Measurements from ENCODE around the gene UQCC5. TPM values are rescaled to one million over a fixed set of nuclear protein-coding genes. Genes with fewer than 3 reads are reported as not detected.

UQCC5 gene
- total RNA-seq, 4 donors from 2014 or later, result 1.3 to 60.6 (median 7.0) TPM

- peaks cover 5 to 78% (median 57%) of the 10 kb centered on the region in 4 donors for H3K36me3 ChIP-seq
- no peak for DNase-seq (ENCODE audit: extremely low spot score)
These were observed 14.3 kb upstream of the UQCC5 start for GRCh38 chr3:52521881-52522650.

GRCh38 chr3:52522651-52523251 lies 13.7 kb upstream of the UQCC5 start:
- 95% methylated on average over 13 of the region's 14 CpGs for WGBS

More at GRCh38 chr3:52521881-52522650, 14.3 kb upstream of the UQCC5 start:
- no peaks in the 10 kb centered on the region for H3K27me3 ChIP-seq
- H3K9me3 ChIP-seq, result no peaks in the 10 kb centered on the region
- TF ChIP-seq POLR2A (IDR thresholded peaks at IDR 0.05; ENCODE audit: low read depth) (no peak), EP300 (IDR thresholded peaks at IDR 0.05) (no peak), POLR2AphosphoS5 (IDR thresholded peaks at IDR 0.05) (no peak)
- TF ChIP-seq, protein P1, sequence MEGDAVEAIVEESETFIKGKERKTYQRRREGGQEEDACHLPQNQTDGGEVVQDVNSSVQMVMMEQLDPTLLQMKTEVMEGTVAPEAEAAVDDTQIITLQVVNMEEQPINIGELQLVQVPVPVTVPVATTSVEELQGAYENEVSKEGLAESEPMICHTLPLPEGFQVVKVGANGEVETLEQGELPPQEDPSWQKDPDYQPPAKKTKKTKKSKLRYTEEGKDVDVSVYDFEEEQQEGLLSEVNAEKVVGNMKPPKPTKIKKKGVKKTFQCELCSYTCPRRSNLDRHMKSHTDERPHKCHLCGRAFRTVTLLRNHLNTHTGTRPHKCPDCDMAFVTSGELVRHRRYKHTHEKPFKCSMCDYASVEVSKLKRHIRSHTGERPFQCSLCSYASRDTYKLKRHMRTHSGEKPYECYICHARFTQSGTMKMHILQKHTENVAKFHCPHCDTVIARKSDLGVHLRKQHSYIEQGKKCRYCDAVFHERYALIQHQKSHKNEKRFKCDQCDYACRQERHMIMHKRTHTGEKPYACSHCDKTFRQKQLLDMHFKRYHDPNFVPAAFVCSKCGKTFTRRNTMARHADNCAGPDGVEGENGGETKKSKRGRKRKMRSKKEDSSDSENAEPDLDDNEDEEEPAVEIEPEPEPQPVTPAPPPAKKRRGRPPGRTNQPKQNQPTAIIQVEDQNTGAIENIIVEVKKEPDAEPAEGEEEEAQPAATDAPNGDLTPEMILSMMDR (IDR thresholded peaks at IDR 0.05), result no peak
- peaks cover 26 to 38% (median 31%) of the 10 kb centered on the region in 4 donors for H3K4me1 ChIP-seq
- H3K27ac ChIP-seq (replicated peaks in 1 of 4), result no peak overlapping the region
- intact Hi-C loops (cut with DNase I), result no loop called here
- H3K4me3 ChIP-seq, result no peak overlapping the region
- WGBS, result 92% methylated on average over 25 of the region's 33 CpGs

GRCh38 chr3:52523386-52524257 lies 12.8 kb upstream of the UQCC5 start:
- Histone ChIP-seq H3K4me1 (peaks cover 25 to 43% (median 36%) of the 10 kb centered on the region in 4 donors), H3K36me3 (peaks cover 15 to 79% (median 66%) of the 10 kb centered on the region in 4 donors), H3K9me3 (no peaks in the 10 kb centered on the region), H3K27ac (replicated peaks in 1 of 4) (no peak overlapping the region), H3K27me3 (no peaks in the 10 kb centered on the region), H3K4me3 (no peak overlapping the region)
- DNase-seq (ENCODE audit: extremely low spot score), result no peak
- TF ChIP-seq, protein P1 (IDR thresholded peaks at IDR 0.05), result no peak
- TF ChIP-seq POLR2AphosphoS5 (IDR thresholded peaks at IDR 0.05) (no peak), EP300 (IDR thresholded peaks at IDR 0.05) (no peak), POLR2A (IDR thresholded peaks at IDR 0.05; ENCODE audit: low read depth) (no peak)
- intact Hi-C loops (cut with DNase I), result no loop called here
- 97% methylated on average over 11 of the region's 26 CpGs for WGBS

More at GRCh38 chr3:52522651-52523251, 13.7 kb upstream of the UQCC5 start:
- no peak for TF ChIP-seq POLR2A (IDR thresholded peaks at IDR 0.05; ENCODE audit: low read depth)
- TF ChIP-seq POLR2AphosphoS5 (IDR thresholded peaks at IDR 0.05), result no peak
- TF ChIP-seq, protein P1 (IDR thresholded peaks at IDR 0.05), result no peak
- no peak for TF ChIP-seq EP300 (IDR thresholded peaks at IDR 0.05)
- Histone ChIP-seq H3K27me3 (no peaks in the 10 kb centered on the region), H3K27ac (replicated peaks in 1 of 4) (no peak overlapping the region), H3K9me3 (no peaks in the 10 kb centered on the region), H3K4me3 (no peak overlapping the region), H3K36me3 (peaks cover 10 to 79% (median 61%) of the 10 kb centered on the region in 4 donors), H3K4me1 (peaks cover 27 to 43% (median 34%) of the 10 kb centered on the region in 4 donors)
- intact Hi-C loops (cut with DNase I), result no loop called here
- DNase-seq (ENCODE audit: extremely low spot score), result no peak

- DNase-seq (ENCODE audit: extremely low spot score), result no peak
- peaks cover 15 to 80% (median 70%) of the 10 kb centered on the region in 4 donors for H3K36me3 ChIP-seq
These were observed 12.1 kb upstream of the UQCC5 start for GRCh38 chr3:52524258-52524751.

More at GRCh38 chr3:52524258-52524751, 12.1 kb upstream of the UQCC5 start:
- 94% methylated on average over 18 of the region's 18 CpGs for WGBS
- Histone ChIP-seq H3K4me1 (peaks cover 27 to 44% (median 39%) of the 10 kb centered on the region in 4 donors), H3K9me3 (no peaks in the 10 kb centered on the region), H3K4me3 (no peak overlapping the region), H3K27ac (replicated peaks in 1 of 4) (peak overlapping the region; percentile 24 to 65 (median 46)), H3K27me3 (no peaks in the 10 kb centered on the region)
- intact Hi-C loops (cut with DNase I), result no loop called here
- TF ChIP-seq POLR2AphosphoS5 (IDR thresholded peaks at IDR 0.05) (no peak), POLR2A (IDR thresholded peaks at IDR 0.05; ENCODE audit: low read depth) (no peak), EP300 (IDR thresholded peaks at IDR 0.05) (no peak)
- TF ChIP-seq, protein P1 (IDR thresholded peaks at IDR 0.05), result no peak

Data from esophagus muscularis mucosa (tissue), 4 donors.